Ascending aorta (tissue), 2 donors: ENCODE data around the gene VWA8. TPM values are rescaled to one million over a fixed set of nuclear protein-coding genes. Genes with fewer than 3 reads are reported as not detected.

ENCODE experiments used
- DNase-seq, 2 donors: peaks; one replicate each; pipeline ENCODE4 v3.0.0-alpha.2; 2019; ENCODE audit warnings: low spot score in 2 of 2
- H3K27ac ChIP-seq, 2 donors: fragments of 200-600 bp; sonication (generic); one replicate each; pipeline ENCODE4 v1.5.1; 2016 to 2017; ENCODE audit warnings: mild to moderate bottlenecking in 1 of 2
- H3K27me3 ChIP-seq: fragments of 200-600 bp; sonication (generic); one replicate; pipeline ENCODE4 v1.5.1; 2017
- H3K36me3 ChIP-seq, 2 donors: fragments of 200-600 bp; sonication (generic); one replicate each; pipeline ENCODE4 v1.5.1; 2016
- H3K4me1 ChIP-seq, 2 donors: fragments of 200-600 bp; sonication (generic); one replicate each; pipeline ENCODE4 v1.5.1; 2016 to 2017; ENCODE audit warnings: mild to moderate bottlenecking in 1 of 2
- H3K4me3 ChIP-seq, 2 donors: fragments of 200-600 bp; sonication (generic); one replicate each; pipeline ENCODE4 v1.5.1; 2016 to 2017; ENCODE audit warnings: mild to moderate bottlenecking in 1 of 2
- H3K9me3 ChIP-seq, 2 donors: fragments of 200-600 bp; sonication (generic); one replicate each; pipeline ENCODE4 v1.5.1; 2016
- CTCF ChIP-seq, 3 experiments: fragments of 200-600 bp in 2 of 3; fragments of 450-650 bp in 1 of 3; sonication (generic) in 2 of 3; IDR thresholded peaks; one replicate each; pipeline ENCODE4 v1.5.1; 2016 to 2019; ENCODE audit warnings: antibody characterized with exemption in 3 of 3, mild to moderate bottlenecking in 1 of 3, moderate library complexity in 1 of 3
- intact Hi-C: fragments of 100-400 bp; cut with DNase I; formaldehyde crosslinking; loops from one replicate; pipeline ENCODE4 v1.15.1; 2023
- total RNA-seq: library from RNA; depleted of rRNA; stranded (reverse); fragments of >200 nt; gene quantifications from one replicate; pipeline ENCODE4 v1.1.0, GENCODE V29; 2016

Gene VWA8
- total RNA-seq, 1 donor from 2014 or later = 10.4 TPM

GRCh38 chr13:41603917-41604316, 357.0 kb downstream of the VWA8 start:
- Histone ChIP-seq H3K4me3 (no peak overlapping the region), H3K9me3 (no peaks in the 10 kb centered on the region), H3K27me3 (no peaks in the 10 kb centered on the region), H3K27ac (no peak overlapping the region), H3K4me1 (peaks cover 0 to 8% of the 10 kb centered on the region in 2 donors), H3K36me3 (peaks cover 0 to 5% of the 10 kb centered on the region in 2 donors)
- intact Hi-C loops = loop anchor here (5.0 kb wide), 1 partner anchor 43 kb away; no protein-coding TSS in a partner anchor
- DNase-seq = no peak
- TF ChIP-seq CTCF (IDR thresholded peaks at IDR 0.05) = no peak

- Histone ChIP-seq H3K36me3 (peaks cover 0 to 4% of the 10 kb centered on the region in 2 donors), H3K27ac (no peak overlapping the region), H3K9me3 (no peaks in the 10 kb centered on the region), H3K4me1 (peaks cover 0 to 8% of the 10 kb centered on the region in 2 donors), H3K4me3 (no peak overlapping the region), H3K27me3 (no peaks in the 10 kb centered on the region)
- TF ChIP-seq CTCF (IDR thresholded peaks at IDR 0.05) = no peak
- intact Hi-C loops = loop anchor here (5.0 kb wide), 1 partner anchor 45 kb away; no protein-coding TSS in a partner anchor
- DNase-seq = peak in 1 of 2 donors; percentile 70
Measured at GRCh38 chr13:41601718-41602445, 359.0 kb downstream of the VWA8 start.

GRCh38 chr13:41599619-41600018, 361.3 kb downstream of the VWA8 start:
- intact Hi-C loops = loop anchor here (5.0 kb wide), 1 partner anchor 48 kb away; no protein-coding TSS in a partner anchor
- no peak for TF ChIP-seq CTCF (IDR thresholded peaks at IDR 0.05)

GRCh38 chr13:41597348-41598041, 363.4 kb downstream of the VWA8 start:
- intact Hi-C loops = no loop called here
- H3K27me3 ChIP-seq = no peaks in the 10 kb centered on the region
- no peak for DNase-seq
- H3K27ac ChIP-seq = no peak overlapping the region
- no peak overlapping the region for H3K4me3 ChIP-seq
- no peaks in the 10 kb centered on the region for H3K9me3 ChIP-seq
- no peak for TF ChIP-seq CTCF (IDR thresholded peaks at IDR 0.05)
- H3K4me1 ChIP-seq = peaks cover 0 to 11% of the 10 kb centered on the region in 2 donors
- H3K36me3 ChIP-seq = no peaks in the 10 kb centered on the region

More at GRCh38 chr13:41599619-41600018, 361.3 kb downstream of the VWA8 start:
- H3K27me3 ChIP-seq = no peaks in the 10 kb centered on the region
- peaks cover 0 to 2% of the 10 kb centered on the region in 2 donors for H3K36me3 ChIP-seq
- H3K4me1 ChIP-seq = peaks cover 0 to 8% of the 10 kb centered on the region in 2 donors
- H3K9me3 ChIP-seq = no peaks in the 10 kb centered on the region
- H3K4me3 ChIP-seq = no peak overlapping the region
- no peak for DNase-seq
- H3K27ac ChIP-seq = peak overlapping the region in 1 of 2 donors; percentile 53

GRCh38 chr13:41596190-41596589, 364.7 kb downstream of the VWA8 start:
- peaks cover 0 to 11% of the 10 kb centered on the region in 2 donors for H3K4me1 ChIP-seq
- intact Hi-C loops = no loop called here
- H3K36me3 ChIP-seq = no peaks in the 10 kb centered on the region
- H3K27me3 ChIP-seq = no peaks in the 10 kb centered on the region
- no peak overlapping the region for H3K4me3 ChIP-seq
- no peak for DNase-seq
- TF ChIP-seq CTCF (IDR thresholded peaks at IDR 0.05) = no peak
- H3K27ac ChIP-seq = no peak overlapping the region
- no peaks in the 10 kb centered on the region for H3K9me3 ChIP-seq
